PFSK-1 (cell line): ENCODE results near the gene ARHGAP8.

Source experiments
- FOXP2 ChIP-seq: optimal IDR thresholded peaks from 2 replicates; pipeline ENCODE3; 2011; ENCODE audit warnings: borderline replicate concordance, control low read depth, inconsistent platforms; ENCODE audit not compliant: insufficient read depth; ENCODE audit errors: extremely low read length, extremely low read depth
- POLR2AphosphoS5 ChIP-seq: IDR thresholded peaks from 2 replicates; pipeline ENCODE4 v1.6.1; 2012; ENCODE audit warnings: low read depth, mild to moderate bottlenecking, control low read depth, low read length, moderate library complexity
- REST ChIP-seq, 2 experiments: IDR thresholded peaks; 2 replicates each; pipeline versions ENCODE4 v1.6.1 to v1.8.0; 2011 to 2012; ENCODE audit warnings: low read depth in 2 of 2, low read length in 2 of 2, control low read depth in 1 of 2, inconsistent platforms in 1 of 2, mild to moderate bottlenecking in 1 of 2, moderate library complexity in 1 of 2; ENCODE audit not compliant: insufficient read depth in 1 of 2
- SIN3A ChIP-seq: IDR thresholded peaks from 2 replicates; pipeline ENCODE4 v1.6.1; 2012; ENCODE audit warnings: mild to moderate bottlenecking, low read length, moderate library complexity, borderline replicate concordance; ENCODE audit not compliant: insufficient read depth
- TAF1 ChIP-seq: IDR thresholded peaks from 2 replicates; pipeline ENCODE4 v1.6.1; 2012; ENCODE audit warnings: low read length, control low read depth, borderline replicate concordance; ENCODE audit not compliant: insufficient read depth

ARHGAP8 gene

DNA sequence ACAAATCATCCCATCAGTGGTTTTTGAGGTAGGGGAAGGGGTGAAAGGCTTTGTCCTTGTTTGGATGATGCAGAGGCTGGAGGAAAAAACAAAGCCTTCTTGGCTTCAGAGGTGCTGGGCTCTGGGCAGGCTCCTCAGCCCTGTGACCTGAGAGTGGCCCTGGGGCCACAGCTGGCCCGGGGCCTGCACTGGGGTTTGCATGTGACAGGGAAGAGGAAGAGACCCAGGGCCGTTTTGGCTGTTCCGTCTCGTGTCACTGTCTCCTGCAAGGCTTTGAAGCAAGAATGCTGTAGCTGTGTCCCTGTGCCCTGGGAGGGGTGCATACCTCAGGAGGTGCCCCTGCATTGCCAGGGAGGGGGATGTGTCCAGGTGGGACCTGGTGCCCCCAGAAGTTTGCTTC lies 12.6 kb downstream of the ARHGAP8 start:
- no peak for TF ChIP-seq FOXP2
- no peak for TF ChIP-seq REST (IDR thresholded peaks at IDR 0.05; ENCODE audit: insufficient read depth in 1 of 2, low read depth in 2 of 2, low read length in 2 of 2)
- TF ChIP-seq SIN3A = no peak
- TF ChIP-seq TAF1 = no peak

GRCh38 chr22:44765571-44766285 lies 13.4 kb downstream of the ARHGAP8 start:
- TF ChIP-seq SIN3A (no peak), REST (IDR thresholded peaks at IDR 0.05; ENCODE audit: insufficient read depth in 1 of 2, low read depth in 2 of 2, low read length in 2 of 2) (no peak), TAF1 (no peak), POLR2AphosphoS5 (no peak), FOXP2 (no peak)

DNA sequence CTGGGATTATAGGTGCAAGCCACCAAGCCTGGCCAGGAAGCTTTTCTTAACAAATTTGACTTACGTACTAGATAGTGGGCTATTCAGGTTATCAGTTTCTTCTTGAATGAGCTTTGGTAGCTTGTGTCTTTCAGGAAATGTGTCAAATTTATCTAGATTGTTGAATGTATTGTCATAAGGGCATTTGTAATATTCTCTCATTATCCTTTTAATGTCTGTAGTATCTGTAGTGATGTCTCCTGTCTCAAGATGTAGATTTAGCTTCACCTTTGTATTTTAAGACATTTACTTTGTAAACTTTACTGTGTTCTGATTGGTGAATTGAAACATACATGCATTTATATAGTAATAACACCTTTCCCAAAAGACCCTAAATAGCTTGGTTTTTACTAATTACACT lies 20.7 kb downstream of the ARHGAP8 start:
- no peak for TF ChIP-seq TAF1
- no peak for TF ChIP-seq POLR2AphosphoS5
- TF ChIP-seq FOXP2 = no peak
- no peak for TF ChIP-seq REST (IDR thresholded peaks at IDR 0.05; ENCODE audit: insufficient read depth in 1 of 2, low read depth in 2 of 2, low read length in 2 of 2)
- no peak for TF ChIP-seq SIN3A

GRCh38 chr22:44775862-44776261 lies 23.5 kb downstream of the ARHGAP8 start:
- TF ChIP-seq SIN3A (no peak), REST (IDR thresholded peaks at IDR 0.05; ENCODE audit: insufficient read depth in 1 of 2, low read depth in 2 of 2, low read length in 2 of 2) (no peak), POLR2AphosphoS5 (no peak), TAF1 (no peak), FOXP2 (no peak)
